Memory B cell (primary cell): ENCODE data around the gene PDZD4.

Experiments
- ATAC-seq: fragments of 150-1000 bp; cut with Tn5 transposase; 2 replicates; pipeline ENCODE4 v1.10.0; 2021; ENCODE audit warnings: low read depth, mild to moderate bottlenecking, moderate library complexity
- DNase-seq, 2 donors: peaks; one replicate each; pipeline ENCODE4 v3.0.0; 2022; ENCODE audit warnings: low spot score in 2 of 2
- H3K27ac Mint-ChIP-seq: one replicate; pipeline ENCODE4 v1.8.0; 2022; ENCODE audit warnings: mild to moderate bottlenecking, moderate library complexity, mixed read lengths
- H3K27me3 Mint-ChIP-seq: one replicate; pipeline ENCODE4 v1.8.0; 2022; ENCODE audit warnings: mixed read lengths
- H3K36me3 Mint-ChIP-seq: one replicate; pipeline ENCODE4 v1.8.0; 2022; ENCODE audit warnings: mild to moderate bottlenecking, mixed read lengths
- H3K4me1 Mint-ChIP-seq: one replicate; pipeline ENCODE4 v1.8.0; 2022; ENCODE audit warnings: mixed read lengths
- H3K4me3 Mint-ChIP-seq: one replicate; pipeline ENCODE4 v1.8.0; 2022; ENCODE audit warnings: mild to moderate bottlenecking, moderate library complexity, mixed read lengths
- H3K9me3 Mint-ChIP-seq: one replicate; pipeline ENCODE4 v1.8.0; 2022; ENCODE audit warnings: mixed read lengths

PDZD4 gene

GRCh38 chrX:153767674-153768055 is 62.7 kb downstream of the PDZD4 start:
- H3K36me3 Mint-ChIP-seq, result no peaks in the 10 kb centered on the region
- no peak for ATAC-seq
- H3K27me3 Mint-ChIP-seq, result no peaks in the 10 kb centered on the region
- H3K27ac Mint-ChIP-seq, result no peak overlapping the region
- no peaks in the 10 kb centered on the region for H3K9me3 Mint-ChIP-seq
- H3K4me1 Mint-ChIP-seq, result peaks cover 10% of the 10 kb centered on the region
- H3K4me3 Mint-ChIP-seq, result no peak overlapping the region
- no peak for DNase-seq

- H3K4me3 Mint-ChIP-seq, result no peak overlapping the region
- no peak for DNase-seq
Observed at GRCh38 chrX:153766871-153767673, 63.3 kb downstream of the PDZD4 start.

GRCh38 chrX:153766098-153766817 is 64.1 kb downstream of the PDZD4 start:
- Mint-ChIP-seq H3K27ac (no peak overlapping the region), H3K9me3 (no peaks in the 10 kb centered on the region), H3K36me3 (no peaks in the 10 kb centered on the region), H3K4me1 (peaks cover 10% of the 10 kb centered on the region), H3K4me3 (no peak overlapping the region), H3K27me3 (no peaks in the 10 kb centered on the region)
- ATAC-seq (no peak), DNase-seq (no peak)

More at GRCh38 chrX:153766871-153767673, 63.3 kb downstream of the PDZD4 start:
- ATAC-seq, result no peak
- Mint-ChIP-seq H3K4me1 (peaks cover 10% of the 10 kb centered on the region), H3K9me3 (no peaks in the 10 kb centered on the region), H3K27me3 (no peaks in the 10 kb centered on the region), H3K36me3 (no peaks in the 10 kb centered on the region), H3K27ac (no peak overlapping the region)

- no peaks in the 10 kb centered on the region for H3K36me3 Mint-ChIP-seq
- H3K27ac Mint-ChIP-seq, result no peak overlapping the region
- H3K27me3 Mint-ChIP-seq, result no peaks in the 10 kb centered on the region
- DNase-seq, result no peak
- peaks cover 10% of the 10 kb centered on the region for H3K4me1 Mint-ChIP-seq
- no peak for ATAC-seq
- no peak overlapping the region for H3K4me3 Mint-ChIP-seq
- no peaks in the 10 kb centered on the region for H3K9me3 Mint-ChIP-seq
Observed at GRCh38 chrX:153765138-153766079, 64.9 kb downstream of the PDZD4 start.

- Mint-ChIP-seq H3K27me3 (no peaks in the 10 kb centered on the region), H3K9me3 (no peaks in the 10 kb centered on the region), H3K4me3 (no peak overlapping the region), H3K36me3 (no peaks in the 10 kb centered on the region), H3K27ac (no peak overlapping the region), H3K4me1 (peaks cover 10% of the 10 kb centered on the region)
- DNase-seq (no peak), ATAC-seq (no peak)
Observed at GRCh38 chrX:153764786-153765137, 65.6 kb downstream of the PDZD4 start.

GRCh38 chrX:153763989-153764755 is 66.2 kb downstream of the PDZD4 start, which contains the start of gene PLXNB3:
Gene PLXNB3, plus strand, starts transcription at chrX:153764249. Its CDS starts 1,287 bp downstream, at chrX:153765536.
- H3K27me3 Mint-ChIP-seq, result no peaks in the 10 kb centered on the region
- ATAC-seq (peak; percentile 90), DNase-seq (peak; percentile 62 to 77)
- peaks cover 10% of the 10 kb centered on the region for H3K4me1 Mint-ChIP-seq
- H3K9me3 Mint-ChIP-seq, result no peaks in the 10 kb centered on the region
- no peak within 1 kb of the TSS for H3K4me3 Mint-ChIP-seq
- H3K27ac Mint-ChIP-seq, result no peak within 1 kb of the TSS
- H3K36me3 Mint-ChIP-seq, result no peaks in the 10 kb centered on the region

GRCh38 chrX:153763298-153763932 is 66.9 kb downstream of the PDZD4 start:
- H3K27ac Mint-ChIP-seq, result no peak overlapping the region
- no peaks in the 10 kb centered on the region for H3K27me3 Mint-ChIP-seq
- ATAC-seq (no peak), DNase-seq (no peak)
- peaks cover 13% of the 10 kb centered on the region for H3K4me1 Mint-ChIP-seq
- no peaks in the 10 kb centered on the region for H3K36me3 Mint-ChIP-seq
- no peaks in the 10 kb centered on the region for H3K9me3 Mint-ChIP-seq
- H3K4me3 Mint-ChIP-seq, result no peak overlapping the region

GRCh38 chrX:153762626-153763173 is 67.6 kb downstream of the PDZD4 start:
- ATAC-seq (no peak), DNase-seq (no peak)
- Mint-ChIP-seq H3K4me3 (no peak overlapping the region), H3K9me3 (no peaks in the 10 kb centered on the region), H3K4me1 (peaks cover 14% of the 10 kb centered on the region), H3K27me3 (no peaks in the 10 kb centered on the region), H3K36me3 (no peaks in the 10 kb centered on the region), H3K27ac (no peak overlapping the region)

- no peaks in the 10 kb centered on the region for H3K36me3 Mint-ChIP-seq
- H3K27ac Mint-ChIP-seq, result no peak overlapping the region
- no peaks in the 10 kb centered on the region for H3K27me3 Mint-ChIP-seq
- ATAC-seq (no peak), DNase-seq (no peak)
- H3K4me3 Mint-ChIP-seq, result no peak overlapping the region
- peaks cover 16% of the 10 kb centered on the region for H3K4me1 Mint-ChIP-seq
- no peaks in the 10 kb centered on the region for H3K9me3 Mint-ChIP-seq
Observed at GRCh38 chrX:153761863-153762262, 68.5 kb downstream of the PDZD4 start.

- Mint-ChIP-seq H3K4me3 (no peak overlapping the region), H3K4me1 (peaks cover 6% of the 10 kb centered on the region), H3K9me3 (no peaks in the 10 kb centered on the region), H3K36me3 (no peaks in the 10 kb centered on the region), H3K27me3 (no peaks in the 10 kb centered on the region), H3K27ac (no peak overlapping the region)
- ATAC-seq (no peak), DNase-seq (no peak)
Observed at GRCh38 chrX:153755136-153755535, 75.2 kb downstream of the PDZD4 start.
